HCT116 (cell line): ENCODE measurements around the gene MNT. TPM values are rescaled to one million over a fixed set of nuclear protein-coding genes. Genes with fewer than 3 reads are reported as not detected.
A peak's percentile ranks its signal among the peaks of the same experiment; 100 is the strongest.

ENCODE experiments used
- ATAC-seq: fragments of 200-7000 bp; cut with Tn5 transposase; 2 replicates; pipeline ENCODE4 v1.9.1; 2020; ENCODE audit warnings: mild to moderate bottlenecking, moderate library complexity
- BruUV-seq: library from RNA; stranded (reverse); fragments of 400-500 nt; replicated peaks from 2 replicates; lab custom pipeline; 2021; lab: Mats Ljungman, UMichigan
- CTCF ChIA-PET: fragments of 300-600 bp; sonication (Branson Sonifier 250); formaldehyde crosslinking; loops from one replicate; lab custom pipeline; 2021; ENCODE audit warnings: antibody characterized with exemption; lab: Charles Lee
- POLR2A ChIA-PET: fragments of 300-600, 350-600 bp; sonication (Branson Sonifier 250); formaldehyde crosslinking; loops from one replicate; lab custom pipeline; 2021; ENCODE audit warnings: antibody characterized with exemption; lab: Charles Lee
- RAD21 ChIA-PET, 2 experiments: fragments of 300-600 bp; sonication (Branson Sonifier 250); formaldehyde crosslinking; loops; one replicate each; lab custom pipeline; 2023; ENCODE audit warnings: low total read pairs in 2 of 2; ENCODE audit not compliant: uncharacterized antibody in 2 of 2, unreplicated experiment in 2 of 2, low non-redundant PET in 1 of 2; lab: Charles Lee
- DNase-seq: peaks from one replicate; pipeline ENCODE4 v3.0.0-alpha.2; 2010; ENCODE audit warnings: low read depth, low spot score
- H2AFZ ChIP-seq: fragments of 200-600 bp; shearing (Covaris generic), sonication (generic); 2 replicates; pipeline ENCODE4 v1.6.1; 2017; ENCODE audit warnings: low read depth, mixed run types, mixed read lengths, antibody characterized with exemption, low read length; ENCODE audit not compliant: poor library complexity, severe bottlenecking
- H3K27ac ChIP-seq: 2 replicates; pipeline ENCODE4 v1.5.1; 2012; ENCODE audit warnings: low read depth, low read length
- H3K27me3 ChIP-seq: fragments of 200-600 bp; sonication (generic); 2 replicates; pipeline ENCODE4 v1.6.1; 2016; ENCODE audit warnings: mixed run types, low read length, mixed read lengths; ENCODE audit not compliant: insufficient read depth
- H3K36me3 ChIP-seq, 2 experiments: fragments of 200-500 bp in 1 of 2; fragments of 200-600 bp in 1 of 2; sonication (Bioruptor generic) in 1 of 2; sonication (generic) in 1 of 2; 2 replicates each; pipeline versions ENCODE4 v1.5.1 to v1.6.1; 2014 to 2016; ENCODE audit warnings: low read length in 2 of 2, inconsistent platforms in 1 of 2, mixed read lengths in 1 of 2, mixed run types in 1 of 2; ENCODE audit not compliant: insufficient read depth in 2 of 2, control insufficient read depth in 1 of 2
- H3K4me1 ChIP-seq, 2 experiments: fragments of 200-600 bp in 1 of 2; sonication (generic) in 1 of 2; 2 replicates each; pipeline versions ENCODE4 v1.5.1 to v1.6.1; 2012 to 2017; ENCODE audit warnings: low read length in 2 of 2, inconsistent platforms in 1 of 2, mild to moderate bottlenecking in 1 of 2, mixed read lengths in 1 of 2, mixed run types in 1 of 2, moderate library complexity in 1 of 2; ENCODE audit not compliant: insufficient read depth in 2 of 2, control insufficient read depth in 1 of 2
- H3K4me2 ChIP-seq: fragments of 200-600 bp; sonication (generic); 2 replicates; pipeline ENCODE4 v1.6.1; 2017; ENCODE audit warnings: mixed run types, low read length, mixed read lengths
- H3K4me3 ChIP-seq, 2 experiments: fragments of 200-600 bp in 1 of 2; sonication (generic) in 1 of 2; replicated peaks in 1 of 2; 2 replicates each; pipeline ENCODE4 v1.5.1; 2011 to 2016; ENCODE audit warnings: low read length in 2 of 2, control low read depth in 1 of 2, low read depth in 1 of 2, mild to moderate bottlenecking in 1 of 2, mixed read lengths in 1 of 2, mixed run types in 1 of 2
- H3K79me2 ChIP-seq: fragments of 200-600 bp; sonication (generic); 2 replicates; pipeline ENCODE4 v1.6.1; 2017; ENCODE audit warnings: mild to moderate bottlenecking, mixed run types, low read length, moderate library complexity, mixed read lengths; ENCODE audit not compliant: insufficient read depth
- H3K9ac ChIP-seq: fragments of 200-600 bp; sonication (generic); 2 replicates; pipeline ENCODE4 v1.6.1; 2016; ENCODE audit warnings: low read length, mixed read lengths
- H3K9me2 ChIP-seq: fragments of 200-600 bp; sonication (generic), shearing (Covaris generic); 2 replicates; pipeline ENCODE4 v1.6.1; 2017; ENCODE audit warnings: mixed run types, mild to moderate bottlenecking, moderate library complexity; ENCODE audit not compliant: insufficient read depth
- H3K9me3 ChIP-seq, 2 experiments: fragments of 200-500 bp in 1 of 2; fragments of 200-600 bp in 1 of 2; sonication (Bioruptor generic) in 1 of 2; sonication (generic) in 1 of 2; 2 replicates each; pipeline ENCODE4 v1.6.1; 2014 to 2017; ENCODE audit warnings: low read length in 2 of 2, mixed read lengths in 2 of 2, inconsistent platforms in 1 of 2, low read depth in 1 of 2, mild to moderate bottlenecking in 1 of 2, mixed run types in 1 of 2, moderate library complexity in 1 of 2; ENCODE audit not compliant: control insufficient read depth in 1 of 2, insufficient read depth in 1 of 2
- H4K20me1 ChIP-seq: fragments of 200-600 bp; sonication (generic), shearing (Covaris generic); 2 replicates; pipeline ENCODE4 v1.6.1; 2017; ENCODE audit warnings: mixed run types, mild to moderate bottlenecking, moderate library complexity; ENCODE audit not compliant: insufficient read depth
- CEBPB ChIP-seq: IDR thresholded peaks from 2 replicates; pipeline ENCODE4 v1.6.1; 2012; ENCODE audit warnings: low read depth
- CTCF ChIP-seq, 3 experiments: fragments of 200-600 bp in 1 of 3; sonication (generic) in 1 of 3; IDR thresholded peaks in 2 of 3; conservative IDR thresholded peaks in 1 of 3; 2 replicates each; pipeline ENCODE4 v1.5.1; 2012 to 2017; ENCODE audit warnings: low read depth in 2 of 3, low read length in 2 of 3, antibody characterized with exemption in 1 of 3, borderline replicate concordance in 1 of 3, control low read depth in 1 of 3, mild to moderate bottlenecking in 1 of 3, mixed read lengths in 1 of 3, mixed run types in 1 of 3, moderate library complexity in 1 of 3; ENCODE audit not compliant: insufficient read depth in 1 of 3
- ELF1 ChIP-seq: IDR thresholded peaks from 2 replicates; pipeline ENCODE4 v1.6.1; 2012; ENCODE audit warnings: low read depth, borderline replicate concordance
- FOSL1 ChIP-seq: IDR thresholded peaks from 2 replicates; pipeline ENCODE4 v1.6.1; 2012; ENCODE audit warnings: low read depth
- POLR2A ChIP-seq: IDR thresholded peaks from 2 replicates; pipeline ENCODE4 v1.7.0; 2011; ENCODE audit warnings: borderline replicate concordance; ENCODE audit not compliant: insufficient read depth, insufficient read length; ENCODE audit errors: extremely low read depth
- POLR2AphosphoS5 ChIP-seq: IDR thresholded peaks from 2 replicates; pipeline ENCODE4 v1.6.1; 2011; ENCODE audit warnings: mild to moderate bottlenecking, low read depth, low read length, moderate library complexity
- RAD21 ChIP-seq: IDR thresholded peaks from 2 replicates; pipeline ENCODE4 v1.6.1; 2012; ENCODE audit warnings: low read depth, mild to moderate bottlenecking
- SIN3A ChIP-seq: IDR thresholded peaks from 2 replicates; pipeline ENCODE4 v1.6.1; 2012; ENCODE audit warnings: low read depth
- YY1 ChIP-seq: IDR thresholded peaks from 2 replicates; pipeline ENCODE4 v1.6.1; 2011; ENCODE audit warnings: low read length, low read depth, moderate library complexity, mild to moderate bottlenecking; ENCODE audit not compliant: insufficient replicate concordance; ENCODE audit errors: extremely low read depth
- ZFX ChIP-seq: fragments of 450-650 bp; IDR thresholded peaks from 2 replicates; pipeline ENCODE4 v1.6.1; 2017
- intact Hi-C: fragments of 100-400 bp; cut with micrococcal nuclease; formaldehyde crosslinking; loops from 2 replicates; pipeline ENCODE4 v1.10.0; 2022
- total RNA-seq: library from RNA; stranded (reverse); gene quantifications from one replicate; pipeline ENCODE4 v1.2.1, GENCODE V29; 2021; ENCODE audit not compliant: unreplicated experiment

Gene MNT
- total RNA-seq, 1 experiment from 2014 or later, result 37.0 TPM

DNA sequence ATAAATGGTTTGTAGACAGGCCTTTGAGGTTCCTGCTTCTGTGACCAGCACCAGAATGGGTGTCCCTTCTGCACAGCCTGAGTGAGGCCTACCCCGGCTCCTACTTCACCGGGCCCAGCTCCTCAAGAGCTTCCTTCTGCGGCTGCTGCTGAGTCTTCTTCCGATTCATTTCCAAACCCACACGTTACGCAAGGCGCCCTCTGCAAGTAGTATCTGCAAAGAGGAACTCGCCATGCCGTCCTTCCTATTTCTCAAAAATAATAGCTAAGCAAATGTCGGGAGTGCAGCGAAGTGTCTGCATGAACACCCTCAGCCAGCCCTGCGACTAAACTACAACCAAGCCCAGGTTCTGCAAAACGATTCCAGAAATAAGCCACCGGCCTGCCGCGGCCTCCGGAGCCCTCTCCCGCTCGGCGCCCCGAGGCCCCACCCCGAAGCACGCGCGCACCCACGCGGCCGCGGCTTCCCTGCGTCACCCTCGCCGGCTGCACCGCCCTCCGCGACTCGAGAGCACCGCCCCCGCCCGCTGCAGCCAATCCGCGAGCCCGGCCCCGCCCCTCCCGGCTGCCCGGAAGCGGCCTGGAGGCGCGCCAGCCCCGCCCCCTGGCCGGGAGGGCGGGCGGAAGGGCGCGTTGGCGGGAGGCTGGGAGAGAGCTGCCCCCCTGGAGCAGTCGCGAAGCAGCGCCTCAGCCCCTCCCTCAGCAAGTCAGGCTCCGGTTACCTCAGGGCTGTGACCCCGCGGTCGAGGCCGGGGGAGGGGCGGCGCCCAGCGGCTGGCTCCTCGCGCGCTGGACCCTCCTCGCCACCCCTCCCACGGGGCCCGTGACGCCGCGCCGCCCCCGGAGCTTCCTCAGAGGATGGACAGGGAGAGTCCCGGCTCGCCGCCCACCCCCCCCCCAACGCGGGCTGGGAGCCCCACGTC is 8.3 kb downstream of the MNT start:
- BruUV-seq, result TSS peak; percentile 76
- H3K27me3 ChIP-seq, result no peaks in the 10 kb centered on the region
- H3K9me2 ChIP-seq, result no peaks in the 10 kb centered on the region
- peaks cover 45% of the 10 kb centered on the region for H3K79me2 ChIP-seq
- no peak overlapping the region for H2AFZ ChIP-seq
- TF ChIP-seq CTCF (IDR thresholded peaks at IDR 0.05 in 2 of 3, conservative IDR thresholded peaks at IDR 0.05 in 1 of 3; ENCODE audit: borderline replicate concordance in 1 of 3, insufficient read depth in 1 of 3, low read depth in 2 of 3, low read length in 2 of 3), result no peak
- TF ChIP-seq FOSL1, result no peak
- no peak for TF ChIP-seq SIN3A
- no peak for TF ChIP-seq RAD21
- TF ChIP-seq POLR2A, result peak; percentile 19
- TF ChIP-seq ZFX, result peak; percentile 75; the same call in 1 of the 2 replicates
- TF ChIP-seq ELF1, result no peak
- TF ChIP-seq YY1, result peak; percentile 16
- TF ChIP-seq CEBPB, result no peak
- TF ChIP-seq POLR2AphosphoS5, result peak; percentile 56; the same call in 1 of the 2 replicates
- DNase-seq (peak; percentile 77), ATAC-seq (peak; percentile 66)
- peak overlapping the region; percentile 63 to 69 for H3K4me3 ChIP-seq
- POLR2A ChIA-PET, result interaction anchor here (0.6 to 2.4 kb wide), 6 partner anchors 9 to 204 kb away, joined by 3 to 12 read pairs (median 6); no protein-coding TSS in a partner anchor
- H3K9me3 ChIP-seq, result no peaks in the 10 kb centered on the region
- peak overlapping the region; percentile 93 for H3K4me2 ChIP-seq
- no peaks in the 10 kb centered on the region for H4K20me1 ChIP-seq
- intact Hi-C loops, result loop anchor here (1.0 kb wide), 1 partner anchor 9 kb away; the partner anchor contains the start of gene MNT
- CTCF ChIA-PET, result interaction anchor here (1.4 to 2.8 kb wide), 3 partner anchors 10 to 23 kb away, joined by 4 to 21 read pairs (median 14); no protein-coding TSS in a partner anchor
- 0 out of 4 replicates have a peak, but pooled peaks cover 0 to 3% of the 10 kb centered on the region in 2 experiments for H3K36me3 ChIP-seq
- RAD21 ChIA-PET, result interaction anchor here (0.9 to 1.4 kb wide), 4 partner anchors 9 to 56 kb away, joined by 3 to 4 read pairs (median 3); partner anchors contain the start of gene TSR1 (in 1 of the 2)
- H3K4me1 ChIP-seq, result peaks cover 38 to 75% of the 10 kb centered on the region in 2 experiments
- H3K9ac ChIP-seq, result peak overlapping the region; percentile 100
- peak overlapping the region; percentile 100 for H3K27ac ChIP-seq
